NT2/D1 (cell line): ENCODE measurements around the gene AFAP1L1.

ENCODE experiments used
- DNase-seq: peaks from one replicate; pipeline ENCODE4 v3.0.0-alpha.2; 2011; ENCODE audit warnings: low read depth, low spot score
- H3K27me3 ChIP-seq: 2 replicates; pipeline ENCODE4 v1.6.0; 2011; ENCODE audit warnings: mild to moderate bottlenecking; ENCODE audit not compliant: insufficient read length, insufficient read depth
- H3K36me3 ChIP-seq: 2 replicates; pipeline ENCODE4 v1.6.1; 2011; ENCODE audit warnings: mild to moderate bottlenecking, low read length, mixed read lengths; ENCODE audit not compliant: insufficient read depth, insufficient read length
- H3K4me1 ChIP-seq: 2 replicates; pipeline ENCODE4 v1.5.1; 2011; ENCODE audit not compliant: insufficient read depth, insufficient read length
- H3K4me3 ChIP-seq: 2 replicates; pipeline ENCODE4 v1.5.1; 2011; ENCODE audit warnings: low read depth; ENCODE audit not compliant: insufficient read length
- H3K9ac ChIP-seq: 2 replicates; pipeline ENCODE4 v1.6.0; 2011; ENCODE audit warnings: low read depth; ENCODE audit not compliant: insufficient read length
- H3K9me3 ChIP-seq: 2 replicates; pipeline ENCODE4 v1.5.1; 2011; ENCODE audit warnings: mild to moderate bottlenecking, low read length; ENCODE audit not compliant: insufficient read depth
- SUZ12 ChIP-seq: IDR thresholded peaks from 2 replicates; pipeline ENCODE4 v1.6.1; 2011; ENCODE audit not compliant: insufficient read length, insufficient read depth; ENCODE audit errors: extremely low read depth
- YY1 ChIP-seq: IDR thresholded peaks from 2 replicates; pipeline ENCODE4 v1.6.1; 2011; ENCODE audit not compliant: insufficient read length, insufficient read depth
- ZNF274 ChIP-seq: IDR thresholded peaks from 2 replicates; pipeline ENCODE4 v1.6.1; 2011; ENCODE audit warnings: mild to moderate bottlenecking, low read depth, low read length

AFAP1L1 gene

GRCh38 chr5:149235841-149236240 is 35.8 kb upstream of the AFAP1L1 start:
- TF ChIP-seq YY1 (no peak), ZNF274 (no peak), SUZ12 (no peak)
- Histone ChIP-seq H3K36me3 (no peaks in the 10 kb centered on the region), H3K27me3 (no peaks in the 10 kb centered on the region), H3K9ac (no peak overlapping the region), H3K9me3 (no peaks in the 10 kb centered on the region), H3K4me1 (peaks cover 2% of the 10 kb centered on the region), H3K4me3 (no peak overlapping the region)
- DNase-seq, result no peak

GRCh38 chr5:149237662-149238061 is 34.0 kb upstream of the AFAP1L1 start:
- TF ChIP-seq ZNF274, result no peak
- no peak for TF ChIP-seq SUZ12
- no peak for TF ChIP-seq YY1
- H3K9me3 ChIP-seq, result no peaks in the 10 kb centered on the region
- no peaks in the 10 kb centered on the region for H3K27me3 ChIP-seq
- H3K36me3 ChIP-seq, result no peaks in the 10 kb centered on the region
- H3K4me3 ChIP-seq, result no peak overlapping the region
- H3K9ac ChIP-seq, result no peak overlapping the region
- DNase-seq, result no peak
- peaks cover 2% of the 10 kb centered on the region for H3K4me1 ChIP-seq

GRCh38 chr5:149238540-149238939 is 33.1 kb upstream of the AFAP1L1 start:
- no peak for DNase-seq
- peaks cover 2% of the 10 kb centered on the region for H3K4me1 ChIP-seq
- H3K9ac ChIP-seq, result no peak overlapping the region
- H3K4me3 ChIP-seq, result no peak overlapping the region
- no peaks in the 10 kb centered on the region for H3K36me3 ChIP-seq
- TF ChIP-seq SUZ12 (no peak), YY1 (no peak), ZNF274 (no peak)
- H3K27me3 ChIP-seq, result no peaks in the 10 kb centered on the region
- H3K9me3 ChIP-seq, result no peaks in the 10 kb centered on the region

DNA sequence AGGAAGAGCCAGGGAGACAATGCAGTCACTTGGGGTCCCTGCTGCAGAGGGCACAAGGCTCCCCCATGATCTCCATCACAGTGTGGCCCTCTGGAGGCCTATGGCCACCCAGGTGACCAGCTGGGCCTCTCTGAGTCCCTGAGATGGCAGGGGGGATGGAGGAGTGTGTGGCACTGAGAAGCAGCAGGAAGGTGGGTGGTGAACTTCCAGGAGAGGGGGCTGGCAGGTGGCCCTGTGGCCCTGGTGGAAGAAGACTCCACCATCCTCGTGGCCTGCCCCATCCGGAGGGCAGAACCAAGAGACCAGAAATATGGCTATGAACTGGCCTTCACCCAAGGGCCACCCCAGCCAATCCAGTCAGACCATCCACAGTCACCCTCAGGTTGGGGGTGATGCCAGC is 31.7 kb upstream of the AFAP1L1 start:
- H3K9ac ChIP-seq, result no peak overlapping the region
- TF ChIP-seq SUZ12 (no peak), YY1 (no peak), ZNF274 (no peak)
- no peaks in the 10 kb centered on the region for H3K27me3 ChIP-seq
- DNase-seq, result no peak
- H3K9me3 ChIP-seq, result no peaks in the 10 kb centered on the region
- H3K36me3 ChIP-seq, result no peaks in the 10 kb centered on the region
- H3K4me3 ChIP-seq, result no peak overlapping the region
- H3K4me1 ChIP-seq, result peaks cover 2% of the 10 kb centered on the region

DNA sequence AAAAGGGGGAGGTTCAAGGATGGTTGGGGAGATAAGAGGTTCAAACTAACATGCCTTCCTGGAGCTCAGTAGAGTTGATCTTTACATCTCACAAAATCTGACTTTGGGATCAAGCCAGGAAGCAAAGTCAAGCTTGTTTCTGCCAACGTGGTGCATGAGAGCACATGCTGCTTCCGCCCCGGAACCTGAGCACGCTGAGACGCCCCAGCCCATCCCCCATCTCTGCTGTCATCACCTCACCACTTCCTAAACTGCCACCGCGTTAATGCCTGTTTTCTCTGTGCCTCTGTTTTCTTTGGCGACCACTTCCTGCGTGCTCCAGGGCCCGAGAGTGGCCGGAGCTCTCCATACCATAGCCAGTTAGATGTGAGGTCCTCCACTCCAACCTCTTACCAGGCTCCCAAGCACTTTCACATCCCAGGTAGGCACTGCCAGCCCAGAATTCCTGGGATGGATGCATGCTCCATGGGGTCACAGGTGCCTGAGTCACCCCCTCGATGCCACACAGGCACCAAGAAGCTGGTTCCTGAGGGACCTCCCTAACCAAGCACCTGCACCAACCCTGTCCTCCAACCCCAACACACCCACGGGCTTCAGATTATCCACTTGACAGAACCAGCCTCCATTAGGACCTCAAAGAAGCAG is 31.2 kb upstream of the AFAP1L1 start:
- H3K9ac ChIP-seq, result no peak overlapping the region
- no peak for DNase-seq
- H3K9me3 ChIP-seq, result no peaks in the 10 kb centered on the region
- peaks cover 2% of the 10 kb centered on the region for H3K4me1 ChIP-seq
- no peak for TF ChIP-seq ZNF274
- TF ChIP-seq YY1, result no peak
- TF ChIP-seq SUZ12, result no peak
- no peaks in the 10 kb centered on the region for H3K27me3 ChIP-seq
- H3K36me3 ChIP-seq, result no peaks in the 10 kb centered on the region
- no peak overlapping the region for H3K4me3 ChIP-seq

GRCh38 chr5:149242339-149242738 is 29.3 kb upstream of the AFAP1L1 start:
- DNase-seq, result no peak
- Histone ChIP-seq H3K9ac (no peak overlapping the region), H3K4me1 (peaks cover 2% of the 10 kb centered on the region), H3K27me3 (no peaks in the 10 kb centered on the region), H3K36me3 (no peaks in the 10 kb centered on the region), H3K4me3 (no peak overlapping the region), H3K9me3 (no peaks in the 10 kb centered on the region)
- no peak for TF ChIP-seq YY1
- TF ChIP-seq ZNF274, result no peak
- TF ChIP-seq SUZ12, result no peak

GRCh38 chr5:149246906-149247305 is 24.8 kb upstream of the AFAP1L1 start:
- Histone ChIP-seq H3K9me3 (no peaks in the 10 kb centered on the region), H3K36me3 (no peaks in the 10 kb centered on the region), H3K9ac (no peak overlapping the region), H3K4me1 (no peaks in the 10 kb centered on the region), H3K27me3 (no peaks in the 10 kb centered on the region), H3K4me3 (no peak overlapping the region)
- no peak for DNase-seq
- TF ChIP-seq SUZ12 (no peak), YY1 (no peak), ZNF274 (no peak)

DNA sequence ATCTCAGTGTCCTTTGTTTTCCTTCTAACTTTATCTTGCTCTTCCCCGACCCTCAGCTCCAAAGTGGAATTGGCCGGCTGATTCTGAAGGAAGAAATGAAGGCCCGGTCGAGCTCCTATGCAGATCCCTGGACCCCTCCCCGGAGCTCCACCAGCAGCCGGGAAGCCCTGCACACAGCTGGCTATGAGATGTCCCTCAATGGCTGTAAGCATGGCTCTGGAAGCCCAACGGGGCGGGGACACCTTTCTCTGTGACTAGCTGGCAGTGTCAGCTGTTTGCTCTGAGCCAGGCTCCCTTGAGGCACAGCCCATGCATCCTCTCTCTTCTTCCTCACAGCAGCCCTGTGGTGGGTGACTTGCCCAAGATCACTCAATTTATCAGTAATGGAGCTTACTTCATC is 23.9 kb upstream of the AFAP1L1 start:
- Histone ChIP-seq H3K36me3 (no peaks in the 10 kb centered on the region), H3K4me3 (no peak overlapping the region), H3K27me3 (no peaks in the 10 kb centered on the region), H3K4me1 (no peaks in the 10 kb centered on the region), H3K9me3 (no peaks in the 10 kb centered on the region), H3K9ac (no peak overlapping the region)
- DNase-seq, result no peak
- TF ChIP-seq YY1, result no peak
- no peak for TF ChIP-seq SUZ12
- TF ChIP-seq ZNF274, result no peak
